ENCODE measurements around the gene NIPSNAP2.

GRCh38 chr7:55953707-55954475 is 10.5 kb upstream of the NIPSNAP2 start:
- TF ChIP-seq CTCF (IDR thresholded peaks at IDR 0.05) (no peak), POLR2A (IDR thresholded peaks at IDR 0.05) (no peak)

All from esophagus squamous epithelium (tissue), 4 donors.